HCEC 1CT (cell line): ENCODE data around the gene DCLRE1B.

Source experiments
- DNase-seq: peaks from one replicate; pipeline ENCODE4 v3.0.0-alpha.2; 2017

DCLRE1B gene

GRCh38 chr1:113950908-113951307 lies 45.8 kb downstream of the DCLRE1B start:
- DNase-seq: no peak

GRCh38 chr1:113951719-113952118 lies 46.6 kb downstream of the DCLRE1B start:
- no peak for DNase-seq

GRCh38 chr1:113957984-113958383 lies 52.9 kb downstream of the DCLRE1B start:
- no peak for DNase-seq

GRCh38 chr1:113958691-113959090 lies 53.6 kb downstream of the DCLRE1B start:
- no peak for DNase-seq

- no peak for DNase-seq
Observed at GRCh38 chr1:113963281-113963906, 58.3 kb downstream of the DCLRE1B start.
